ENCODE results near the gene RXFP4.

GRCh38 chr1:155941845-155942531, 550 bp downstream of the RXFP4 start:
- TF ChIP-seq POLR2A (IDR thresholded peaks at IDR 0.05) (no peak), CTCF (IDR thresholded peaks at IDR 0.05) (no peak), POLR2AphosphoS5 (IDR thresholded peaks at IDR 0.05) (no peak)

All from prostate gland (tissue), 2 donors.